ENCODE data around the gene PRSS23. TPM values are rescaled to one million over a fixed set of nuclear protein-coding genes. Genes with fewer than 3 reads are reported as not detected.

The PRSS23 gene
- total RNA-seq, 1 experiment from 2014 or later, result 3.8 TPM

GRCh38 chr11:86772999-86773398, 27.3 kb upstream of the PRSS23 start:
- Histone ChIP-seq H3K27ac (ENCODE audit: low read depth, low read length) (no peak overlapping the region), H3K36me3 (ENCODE audit: control insufficient read depth in 1 of 2, insufficient read depth in 2 of 2, low read length in 2 of 2) (no peaks in the 10 kb centered on the region), H2AFZ (ENCODE audit: low read depth, low read length, poor library complexity, severe bottlenecking) (no peak overlapping the region), H3K9ac (ENCODE audit: low read length) (no peak overlapping the region), H3K4me2 (ENCODE audit: low read length) (no peak overlapping the region), H3K27me3 (ENCODE audit: insufficient read depth, low read length) (no peaks in the 10 kb centered on the region), H3K9me3 (ENCODE audit: control insufficient read depth in 1 of 2, insufficient read depth in 1 of 2, low read depth in 1 of 2, low read length in 2 of 2) (no peaks in the 10 kb centered on the region), H3K79me2 (ENCODE audit: insufficient read depth, low read length) (no peaks in the 10 kb centered on the region), H3K9me2 (ENCODE audit: insufficient read depth) (no peaks in the 10 kb centered on the region), H3K4me1 (ENCODE audit: control insufficient read depth in 1 of 2, insufficient read depth in 2 of 2, low read length in 2 of 2) (no peaks in the 10 kb centered on the region), H4K20me1 (ENCODE audit: insufficient read depth) (no peaks in the 10 kb centered on the region), H3K4me3 (replicated peaks in 1 of 2; ENCODE audit: low read depth in 1 of 2, low read length in 2 of 2) (no peak overlapping the region)
- DNase-seq (ENCODE audit: low read depth, low spot score) (no peak), ATAC-seq (no peak)
- intact Hi-C loops (cut with micrococcal nuclease), result no loop called here
- ChIA-PET POLR2A (no interaction called here), RAD21 (ENCODE audit: low non-redundant PET in 1 of 2, low total read pairs in 2 of 2, uncharacterized antibody in 2 of 2, unreplicated experiment in 2 of 2) (no interaction called here), CTCF (no interaction called here)
- no peak for TF ChIP-seq YY1 (IDR thresholded peaks at IDR 0.05; ENCODE audit: extremely low read depth, insufficient replicate concordance, low read depth, low read length)
- TF ChIP-seq POLR2A (IDR thresholded peaks at IDR 0.05; ENCODE audit: borderline replicate concordance, extremely low read depth, insufficient read depth, insufficient read length), result no peak
- TF ChIP-seq, protein P1, sequence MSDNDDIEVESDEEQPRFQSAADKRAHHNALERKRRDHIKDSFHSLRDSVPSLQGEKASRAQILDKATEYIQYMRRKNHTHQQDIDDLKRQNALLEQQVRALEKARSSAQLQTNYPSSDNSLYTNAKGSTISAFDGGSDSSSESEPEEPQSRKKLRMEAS (IDR thresholded peaks at IDR 0.05), result no peak
- no peak for TF ChIP-seq CBX3 (IDR thresholded peaks at IDR 0.05; ENCODE audit: low read depth)
- TF ChIP-seq ATF3 (IDR thresholded peaks at IDR 0.05), result no peak
- TF ChIP-seq EZH2phosphoT487 (IDR thresholded peaks at IDR 0.05; ENCODE audit: borderline replicate concordance), result no peak
- no peak for TF ChIP-seq SRF (IDR thresholded peaks at IDR 0.05; ENCODE audit: low read depth)
- TF ChIP-seq ELF1 (IDR thresholded peaks at IDR 0.05; ENCODE audit: borderline replicate concordance, low read depth), result no peak
- no peak for TF ChIP-seq EZH2 (IDR thresholded peaks at IDR 0.05)
- TF ChIP-seq FOSL1 (IDR thresholded peaks at IDR 0.05; ENCODE audit: low read depth), result no peak
- TF ChIP-seq CEBPB (IDR thresholded peaks at IDR 0.05; ENCODE audit: low read depth), result no peak
- no peak for TF ChIP-seq CTCF (IDR thresholded peaks at IDR 0.05 in 2 of 3, conservative IDR thresholded peaks at IDR 0.05 in 1 of 3; ENCODE audit: borderline replicate concordance in 1 of 3, insufficient read depth in 1 of 3, low read depth in 2 of 3, low read length in 2 of 3)
- no peak for TF ChIP-seq ZNF274 (IDR thresholded peaks at IDR 0.05; ENCODE audit: low read depth, low read length)
- TF ChIP-seq EGR1 (IDR thresholded peaks at IDR 0.05; ENCODE audit: low read depth), result no peak
- no peak for TF ChIP-seq SP1 (IDR thresholded peaks at IDR 0.05; ENCODE audit: low read depth)
- TF ChIP-seq RAD21 (IDR thresholded peaks at IDR 0.05; ENCODE audit: low read depth), result no peak
- no peak for TF ChIP-seq REST (IDR thresholded peaks at IDR 0.05; ENCODE audit: low read depth)
- TF ChIP-seq JUND (IDR thresholded peaks at IDR 0.05), result no peak
- TF ChIP-seq TCF7L2 (IDR thresholded peaks at IDR 0.05; ENCODE audit: borderline replicate concordance, extremely low read depth, insufficient read depth, insufficient read length), result no peak
- TF ChIP-seq, protein P2, sequence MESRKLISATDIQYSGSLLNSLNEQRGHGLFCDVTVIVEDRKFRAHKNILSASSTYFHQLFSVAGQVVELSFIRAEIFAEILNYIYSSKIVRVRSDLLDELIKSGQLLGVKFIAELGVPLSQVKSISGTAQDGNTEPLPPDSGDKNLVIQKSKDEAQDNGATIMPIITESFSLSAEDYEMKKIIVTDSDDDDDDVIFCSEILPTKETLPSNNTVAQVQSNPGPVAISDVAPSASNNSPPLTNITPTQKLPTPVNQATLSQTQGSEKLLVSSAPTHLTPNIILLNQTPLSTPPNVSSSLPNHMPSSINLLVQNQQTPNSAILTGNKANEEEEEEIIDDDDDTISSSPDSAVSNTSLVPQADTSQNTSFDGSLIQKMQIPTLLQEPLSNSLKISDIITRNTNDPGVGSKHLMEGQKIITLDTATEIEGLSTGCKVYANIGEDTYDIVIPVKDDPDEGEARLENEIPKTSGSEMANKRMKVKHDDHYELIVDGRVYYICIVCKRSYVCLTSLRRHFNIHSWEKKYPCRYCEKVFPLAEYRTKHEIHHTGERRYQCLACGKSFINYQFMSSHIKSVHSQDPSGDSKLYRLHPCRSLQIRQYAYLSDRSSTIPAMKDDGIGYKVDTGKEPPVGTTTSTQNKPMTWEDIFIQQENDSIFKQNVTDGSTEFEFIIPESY (IDR thresholded peaks at IDR 0.05; ENCODE audit: extremely low read depth, insufficient replicate concordance, low read length), result no peak
- no TSS peak for BruUV-seq (replicated peaks)
